GM21528 (cell line): ENCODE measurements around the gene PELI1.
"Not testable (repeated sequence)": the region's sequence is repeated elsewhere in the genome, so short reads cannot be mapped to it uniquely, and the experiment has no call there.

Experiments
- ATAC-seq: cut with Tn5 transposase; IDR thresholded peaks from one replicate; pipeline ENCODE4 v1.9.1; 2021; ENCODE audit warnings: mild to moderate bottlenecking, moderate library complexity; ENCODE audit not compliant: unreplicated experiment, low FRiP score

Gene PELI1

GRCh38 chr2:64092502-64092901 lies 51.7 kb downstream of the PELI1 start:
- peak; percentile 81 for ATAC-seq

- no peak for ATAC-seq
Observed at GRCh38 chr2:64090264-64090663, 54.0 kb downstream of the PELI1 start.

GRCh38 chr2:64086347-64087082 lies 57.7 kb downstream of the PELI1 start:
- no peak for ATAC-seq

DNA sequence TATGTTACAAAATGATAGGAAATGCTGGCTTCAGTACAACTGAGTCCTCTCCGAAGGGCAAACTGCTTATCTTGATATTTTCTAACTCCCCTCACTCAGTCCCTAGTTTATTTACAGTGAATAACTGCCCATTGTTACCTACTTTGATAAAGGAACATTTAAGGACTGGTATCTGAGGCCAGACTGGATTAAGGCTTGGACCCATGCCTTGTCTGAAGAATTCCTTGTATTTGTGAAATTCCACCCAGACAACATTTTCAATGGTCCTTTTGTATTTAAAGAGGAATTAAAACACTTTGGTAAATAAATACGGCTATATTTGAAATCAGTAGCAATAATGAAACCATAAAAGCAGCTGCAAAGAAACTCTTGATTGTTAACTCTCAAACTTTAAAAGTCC lies 58.3 kb downstream of the PELI1 start:
- no peak for ATAC-seq

DNA sequence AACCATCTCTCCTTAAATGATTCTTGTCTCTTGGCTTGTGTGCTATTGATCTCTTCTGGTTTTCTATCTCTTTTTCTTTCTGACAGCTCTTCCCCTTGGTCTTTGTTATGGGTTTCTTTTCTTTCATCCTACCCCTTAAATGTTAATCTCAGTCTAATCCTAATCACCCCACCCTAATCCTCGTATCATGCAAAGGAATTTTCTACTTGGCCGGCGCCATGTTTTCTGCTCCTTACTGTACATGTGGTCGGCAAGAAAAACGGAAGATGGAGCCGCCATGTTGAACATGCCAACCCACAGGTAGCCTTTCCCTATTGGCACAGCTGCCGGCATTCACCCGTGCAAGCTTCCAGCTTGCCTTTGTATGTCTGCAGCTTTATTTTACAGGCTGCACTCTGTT lies 63.2 kb downstream of the PELI1 start:
- ATAC-seq = no peak

DNA sequence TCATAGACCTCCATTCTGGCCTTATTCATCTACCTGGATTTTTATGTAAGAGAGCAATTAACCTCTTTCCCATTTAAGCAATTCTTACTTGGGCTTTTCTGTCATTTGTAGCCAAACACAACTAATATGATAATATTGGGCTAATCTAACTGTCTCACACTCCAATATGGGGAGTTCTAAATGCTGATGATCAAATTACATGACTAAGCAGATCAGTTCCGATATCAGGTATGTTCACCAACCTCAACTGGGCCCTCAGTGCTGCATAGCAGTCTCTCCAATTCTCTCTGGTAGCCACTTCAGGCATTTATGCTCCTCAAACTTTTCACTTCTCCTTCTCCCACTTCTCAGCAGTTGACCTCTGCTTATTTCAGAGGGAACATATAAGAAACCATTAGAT lies 64.0 kb downstream of the PELI1 start:
- ATAC-seq = no peak

GRCh38 chr2:64079688-64080087 lies 64.5 kb downstream of the PELI1 start:
- not testable (repeated sequence) for ATAC-seq

DNA sequence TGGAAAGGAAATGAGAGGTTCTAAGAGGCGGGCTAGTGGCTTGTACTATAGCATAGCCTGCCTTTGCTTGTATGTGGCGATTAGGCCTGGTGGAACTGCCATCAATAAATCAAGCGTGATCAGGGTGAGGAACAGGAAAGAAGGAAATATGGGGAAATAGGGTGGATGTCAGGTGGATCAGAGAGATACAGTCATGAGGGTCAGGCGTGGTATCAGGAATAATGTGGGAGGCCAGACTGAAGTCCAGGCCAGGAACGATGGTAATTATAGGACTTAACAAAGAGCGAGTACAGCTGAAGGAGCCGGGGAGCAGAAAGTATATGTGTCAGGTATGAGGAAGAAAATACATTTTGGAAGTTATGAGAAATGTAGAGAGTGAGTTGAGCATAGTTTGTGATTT lies 67.4 kb downstream of the PELI1 start:
- ATAC-seq = not testable (repeated sequence)

- not testable (repeated sequence) for ATAC-seq
Observed at GRCh38 chr2:64074616-64075015, 69.6 kb downstream of the PELI1 start.

DNA sequence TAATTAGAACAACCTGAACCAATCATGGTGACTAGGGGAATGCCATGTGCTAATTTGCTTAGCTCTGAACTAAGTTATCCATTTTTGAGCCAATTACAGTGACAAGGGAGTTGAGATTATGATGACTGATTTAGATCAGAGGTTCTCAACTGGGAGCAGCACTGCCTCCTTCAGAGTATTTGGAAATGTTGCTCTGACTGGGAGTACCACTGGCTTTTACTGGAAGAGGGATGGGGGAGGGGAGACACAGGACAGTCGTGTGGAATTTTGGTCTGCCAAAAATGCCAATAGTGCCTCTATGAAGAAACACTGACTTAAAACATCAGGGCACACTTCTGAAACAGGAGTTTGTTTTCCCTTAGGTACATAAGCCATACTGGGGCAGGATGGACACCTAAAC lies 76.9 kb downstream of the PELI1 start:
- ATAC-seq = no peak

DNA sequence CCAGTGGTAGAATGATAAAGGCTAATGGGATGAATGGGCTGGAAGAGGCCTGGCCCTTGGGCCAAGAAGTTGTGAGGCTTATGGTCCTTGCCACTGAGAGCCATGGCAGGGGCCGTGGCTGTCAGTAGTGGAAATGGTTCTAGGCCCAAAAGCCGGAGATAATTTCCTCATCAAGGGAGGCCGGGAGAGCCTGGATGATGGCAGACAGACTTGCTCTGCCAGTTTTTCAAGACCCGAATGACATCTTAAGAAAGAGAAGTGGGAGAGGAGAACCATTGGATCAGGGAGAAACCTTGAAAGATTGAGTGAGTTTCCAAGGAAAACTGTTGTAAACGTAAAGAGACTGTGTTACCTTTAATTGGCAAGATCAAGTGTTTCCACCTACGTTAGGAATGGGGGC lies 78.7 kb downstream of the PELI1 start:
- ATAC-seq = no peak

DNA sequence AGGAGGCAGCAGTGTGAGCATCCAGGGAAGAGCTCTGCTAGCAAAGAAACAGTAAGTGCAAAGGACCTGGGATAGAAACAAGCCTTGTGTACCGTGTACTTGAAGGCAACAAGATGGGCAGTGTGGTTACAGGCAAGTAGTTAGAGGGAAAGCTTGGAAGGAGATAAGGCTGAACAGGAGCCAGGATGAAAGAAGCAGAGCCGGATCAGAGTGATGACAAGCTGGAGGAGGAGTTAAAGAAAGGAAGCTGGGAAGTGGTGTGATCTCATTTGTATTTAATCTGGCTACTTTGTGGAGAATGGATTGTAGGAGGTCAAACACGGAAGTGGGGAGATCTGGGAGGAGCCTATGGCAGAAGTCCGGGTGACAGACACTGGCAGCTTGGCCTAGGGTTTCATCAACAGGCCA lies 80.3 kb downstream of the PELI1 start:
- no peak for ATAC-seq

GRCh38 chr2:64063454-64063853 lies 80.8 kb downstream of the PELI1 start:
- no peak for ATAC-seq

DNA sequence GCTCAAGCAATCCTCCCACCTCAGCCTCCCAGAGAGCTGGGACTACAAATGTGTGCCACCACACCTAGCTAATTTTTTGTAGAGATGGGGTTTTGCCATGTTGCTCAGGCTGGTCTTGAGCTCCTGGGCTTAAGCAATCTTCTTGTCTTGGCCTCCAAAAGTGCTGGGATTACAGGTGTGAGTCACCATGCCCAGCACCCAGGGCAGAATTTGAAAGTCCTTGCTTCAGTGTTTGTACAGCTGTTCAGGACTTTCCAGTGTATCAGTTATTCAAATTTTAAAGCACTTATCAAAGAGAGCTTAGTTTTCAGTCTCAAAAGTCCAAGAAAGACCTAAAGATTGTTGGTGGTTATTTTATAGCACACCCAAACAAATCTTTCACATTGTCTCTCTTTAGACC lies 81.4 kb downstream of the PELI1 start:
- peak; percentile 70 for ATAC-seq

DNA sequence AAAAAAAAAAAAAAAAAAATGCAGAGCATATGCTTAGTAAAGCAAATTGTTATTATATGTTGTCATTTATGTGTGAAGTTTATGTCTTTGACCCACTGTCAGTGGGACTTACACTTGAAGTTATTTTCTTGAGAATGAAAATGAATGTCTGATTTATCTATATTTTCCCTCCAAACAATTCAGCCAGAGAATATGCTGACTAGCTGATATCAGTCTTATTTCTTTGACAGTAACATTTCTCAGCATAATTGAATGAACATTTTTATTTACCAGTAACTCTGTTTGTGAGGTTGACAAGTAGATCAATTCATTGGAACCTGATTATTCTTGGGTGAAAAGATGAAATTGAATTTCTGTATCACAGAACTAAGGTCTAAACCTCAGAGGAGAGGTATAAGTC lies 85.0 kb downstream of the PELI1 start:
- no peak for ATAC-seq

DNA sequence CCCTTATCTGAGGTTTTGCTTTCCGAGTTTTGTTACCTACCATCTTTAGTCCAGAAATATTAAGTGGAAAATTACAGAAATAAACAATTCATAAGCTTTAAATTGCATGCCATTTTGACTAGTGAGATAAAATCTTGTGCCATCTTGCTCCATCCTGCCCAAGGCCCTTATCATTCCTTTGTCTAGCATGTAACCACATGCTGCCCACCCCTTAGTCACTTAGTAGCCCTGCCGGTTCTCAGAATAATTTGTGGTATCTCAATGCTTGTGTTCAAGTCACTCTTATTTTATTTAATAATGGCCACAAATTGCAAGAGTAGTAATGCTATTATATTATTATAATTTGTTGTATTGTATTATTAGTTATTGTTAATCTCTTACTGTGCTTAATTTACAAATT lies 88.2 kb downstream of the PELI1 start:
- ATAC-seq = no peak

GRCh38 chr2:64054161-64054915 lies 89.9 kb downstream of the PELI1 start:
- ATAC-seq = no peak

DNA sequence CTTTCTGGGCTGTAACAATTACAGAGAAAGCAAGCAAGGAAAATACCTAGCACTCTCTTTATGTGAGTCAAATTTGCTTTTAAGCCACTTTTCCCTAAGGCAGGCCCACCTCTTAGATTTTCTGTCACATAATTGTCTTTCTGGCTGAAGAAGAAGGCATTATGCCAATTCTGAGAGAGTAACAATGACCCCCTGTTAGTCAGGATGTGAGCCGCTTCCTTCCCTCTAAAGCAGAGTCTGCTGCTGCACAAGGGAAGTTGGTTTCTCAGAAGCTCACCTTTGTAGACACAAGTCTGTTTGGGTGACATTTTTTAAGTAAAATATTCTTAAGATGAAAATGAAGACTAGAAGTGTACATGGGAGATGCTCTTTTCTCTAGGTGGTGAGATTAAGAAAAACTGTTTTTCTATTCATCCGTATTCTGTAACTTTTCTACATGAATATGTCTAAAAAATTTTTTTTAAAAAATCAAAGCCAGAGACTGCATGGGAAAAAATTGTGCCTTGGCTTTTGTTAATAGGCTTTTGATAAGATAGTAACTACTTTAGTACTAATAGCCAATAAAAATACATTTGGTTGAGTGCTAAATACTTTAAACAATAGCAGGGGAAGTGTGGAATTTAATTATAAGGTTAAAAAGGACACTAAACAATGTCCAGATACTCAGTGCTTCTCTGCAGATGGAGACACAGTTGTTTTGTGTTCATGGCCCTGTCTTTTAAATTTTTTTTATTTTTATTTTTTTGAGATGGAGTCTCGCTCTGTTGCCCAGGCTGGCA lies 91.6 kb downstream of the PELI1 start:
- no peak for ATAC-seq

- peak; percentile 86 for ATAC-seq
Observed at GRCh38 chr2:64049633-64050220, 94.5 kb downstream of the PELI1 start.

GRCh38 chr2:64045938-64046337 lies 98.3 kb downstream of the PELI1 start:
- no peak for ATAC-seq
